Activated naive CD8-positive, alpha-beta T cell treated with anti-CD3 and anti-CD28 coated beads, Interleukin-2, amount 10 ng/mL, durations not matched to agents 7 days and 5 days (primary cell): ENCODE results near the gene MRPL54. TPM values are rescaled to one million over a fixed set of nuclear protein-coding genes. Genes with fewer than 3 reads are reported as not detected.
"Not testable (repeated sequence)": the region's sequence is repeated elsewhere in the genome, so short reads cannot be mapped to it uniquely, and the experiment has no call there.

Source experiments
- ATAC-seq: fragments of 150-1000 bp; cut with Tn5 transposase; one replicate; pipeline ENCODE4 v1.10.0; 2021; ENCODE audit warnings: low read depth, moderate library complexity
- POLR2A ChIA-PET: fragments of 350-600 bp; sonication (Branson Sonifier 250); formaldehyde crosslinking; loops from one replicate; lab custom pipeline; 2021; ENCODE audit warnings: antibody characterized with exemption; lab: Charles Lee
- DNase-seq: peaks from one replicate; pipeline ENCODE4 v3.0.0; 2021
- H3K27ac Mint-ChIP-seq: one replicate; pipeline ENCODE4 v1.8.0; 2022; ENCODE audit warnings: mild to moderate bottlenecking, mixed read lengths
- H3K27me3 Mint-ChIP-seq: one replicate; pipeline ENCODE4 v1.8.0; 2022; ENCODE audit warnings: mild to moderate bottlenecking, moderate library complexity, mixed read lengths
- H3K36me3 Mint-ChIP-seq: one replicate; pipeline ENCODE4 v1.8.0; 2021; ENCODE audit warnings: mild to moderate bottlenecking, mixed read lengths
- H3K4me1 Mint-ChIP-seq: one replicate; pipeline ENCODE4 v1.8.0; 2021; ENCODE audit warnings: mixed read lengths
- H3K4me3 Mint-ChIP-seq: one replicate; pipeline ENCODE4 v1.8.0; 2022; ENCODE audit warnings: mild to moderate bottlenecking, moderate library complexity, mixed read lengths
- H3K9me3 Mint-ChIP-seq: one replicate; pipeline ENCODE4 v1.8.0; 2021; ENCODE audit warnings: mixed read lengths
- total RNA-seq, 2 experiments: library from RNA; stranded (reverse); gene quantifications; one replicate each; pipeline ENCODE4 v1.2.3, GENCODE V29; 2021

Gene MRPL54
- total RNA-seq, 2 experiments from 2014 or later: 68.9 to 73.9 TPM

DNA sequence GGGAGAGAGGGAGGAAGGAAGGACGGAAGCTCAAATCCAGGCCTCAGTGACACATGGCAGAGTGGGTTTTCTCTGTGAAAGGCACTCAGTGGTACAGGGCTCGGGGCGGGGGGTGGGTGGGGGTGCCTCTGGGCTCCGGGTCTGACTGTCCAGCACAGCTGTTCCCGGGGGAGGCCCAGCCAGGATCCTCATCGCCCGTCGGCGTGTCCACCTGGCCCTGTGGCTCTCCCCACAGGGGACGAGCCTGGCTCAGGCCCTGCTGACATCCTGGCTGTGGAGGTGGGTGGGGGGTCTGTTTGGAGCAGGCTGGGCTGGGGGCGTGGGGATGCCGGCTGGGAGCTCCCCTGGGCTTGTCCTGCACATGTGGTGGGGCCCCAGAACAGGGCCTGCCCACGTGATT is 41.9 kb downstream of the MRPL54 start:
- Mint-ChIP-seq H3K4me3 (no peak overlapping the region), H3K9me3 (peaks cover 2% of the 10 kb centered on the region), H3K4me1 (peaks cover 23% of the 10 kb centered on the region), H3K27me3 (no peaks in the 10 kb centered on the region), H3K36me3 (no peaks in the 10 kb centered on the region), H3K27ac (no peak overlapping the region)
- POLR2A ChIA-PET: interaction anchor here (1.7 kb wide), 1 partner anchor 8 kb away, joined by 6 read pairs; no protein-coding TSS in a partner anchor
- DNase-seq: no peak
- ATAC-seq: no peak

DNA sequence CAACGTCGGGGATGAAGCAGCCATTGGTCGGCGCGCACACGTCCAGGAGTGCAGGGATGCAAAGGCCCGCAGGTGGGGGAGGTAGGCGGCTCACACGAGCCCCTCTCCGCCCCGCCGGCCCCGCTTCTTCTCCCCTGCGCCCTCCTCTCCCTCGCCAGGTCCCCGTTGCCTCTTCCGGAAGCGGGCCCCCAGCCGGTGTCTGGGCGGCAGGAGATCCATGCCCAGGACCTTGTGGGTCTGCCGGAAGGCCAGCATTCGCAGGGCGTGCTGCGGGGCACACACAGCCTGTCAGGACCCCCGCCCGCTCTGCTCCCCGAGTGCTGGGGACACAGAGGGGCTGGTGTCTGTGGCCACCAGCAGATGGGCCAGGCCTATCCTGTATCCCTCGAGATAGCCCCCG is 43.4 kb downstream of the MRPL54 start:
- no peak overlapping the region for H3K4me3 Mint-ChIP-seq
- H3K4me1 Mint-ChIP-seq: peaks cover 19% of the 10 kb centered on the region
- no peaks in the 10 kb centered on the region for H3K36me3 Mint-ChIP-seq
- H3K27me3 Mint-ChIP-seq: no peaks in the 10 kb centered on the region
- ATAC-seq: no peak
- H3K9me3 Mint-ChIP-seq: peaks cover 2% of the 10 kb centered on the region
- no peak overlapping the region for H3K27ac Mint-ChIP-seq
- DNase-seq: no peak
- POLR2A ChIA-PET: no interaction called here

DNA sequence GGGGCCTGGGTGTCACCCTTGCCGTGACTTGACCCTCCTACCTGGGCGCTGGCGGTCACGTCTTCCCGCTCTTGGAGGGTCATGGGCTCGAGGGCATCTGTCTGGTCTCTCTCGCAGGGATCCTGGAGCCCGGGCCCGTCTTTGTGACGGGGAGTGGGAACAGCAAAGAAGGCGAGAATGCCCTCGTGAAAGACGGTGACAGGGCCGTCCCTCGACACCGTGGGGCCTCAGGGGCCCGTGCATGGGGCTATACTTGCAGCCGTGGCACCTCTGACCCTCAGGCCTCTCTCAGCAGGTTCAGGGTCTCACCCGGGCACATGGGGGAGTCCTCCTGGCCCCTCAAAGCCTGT is 44.6 kb downstream of the MRPL54 start:
- H3K4me3 Mint-ChIP-seq: no peak overlapping the region
- no peak for DNase-seq
- H3K27me3 Mint-ChIP-seq: no peaks in the 10 kb centered on the region
- H3K27ac Mint-ChIP-seq: no peak overlapping the region
- peaks cover 14% of the 10 kb centered on the region for H3K4me1 Mint-ChIP-seq
- ATAC-seq: no peak
- H3K9me3 Mint-ChIP-seq: peaks cover 2% of the 10 kb centered on the region
- POLR2A ChIA-PET: no interaction called here
- no peaks in the 10 kb centered on the region for H3K36me3 Mint-ChIP-seq

DNA sequence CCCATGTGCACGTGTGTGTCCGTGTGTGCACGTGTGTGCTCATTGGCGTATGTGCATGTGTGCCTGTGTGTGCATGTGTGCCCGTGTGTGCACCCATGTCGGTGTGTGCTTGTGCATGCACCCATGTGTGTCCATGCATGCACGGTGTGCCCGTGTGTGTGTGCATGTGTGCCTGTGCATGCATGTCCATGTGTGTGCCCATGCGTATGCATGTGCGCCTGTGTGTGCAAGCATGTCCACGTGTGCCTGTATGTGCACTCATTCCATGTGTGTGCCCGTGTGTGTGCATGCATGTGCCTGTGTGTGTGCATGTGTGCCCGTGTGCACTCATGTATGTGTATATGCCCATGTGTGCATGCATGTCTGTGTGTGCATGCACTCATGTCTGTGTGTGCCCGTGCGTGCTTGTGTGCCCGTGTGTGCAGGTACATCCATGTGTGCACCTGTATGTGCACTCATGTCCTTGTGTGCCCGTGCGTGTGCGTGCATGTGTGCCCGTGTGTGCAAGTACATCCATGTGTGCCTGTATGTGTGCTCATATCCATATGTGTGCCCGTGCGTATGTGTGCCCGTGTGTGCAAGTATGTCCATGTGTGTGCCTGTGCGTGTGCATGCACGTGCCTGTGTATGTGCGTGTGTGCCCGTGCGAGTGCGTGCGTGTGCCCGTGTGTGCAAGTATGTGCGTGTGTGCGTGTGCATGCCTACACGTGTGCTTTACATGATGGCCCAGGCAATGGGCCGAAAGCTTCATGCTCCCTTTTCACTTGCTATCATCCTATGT is 45.3 kb downstream of the MRPL54 start:
- POLR2A ChIA-PET: interaction anchor here (1.0 kb wide), 1 partner anchor 45 kb away, joined by 3 read pairs; no protein-coding TSS in a partner anchor
- Mint-ChIP-seq H3K27ac (no peak overlapping the region), H3K9me3 (peaks cover 2% of the 10 kb centered on the region), H3K4me3 (no peak overlapping the region), H3K4me1 (peaks cover 21% of the 10 kb centered on the region), H3K27me3 (no peaks in the 10 kb centered on the region), H3K36me3 (no peaks in the 10 kb centered on the region)
- no peak for ATAC-seq
- no peak for DNase-seq

DNA sequence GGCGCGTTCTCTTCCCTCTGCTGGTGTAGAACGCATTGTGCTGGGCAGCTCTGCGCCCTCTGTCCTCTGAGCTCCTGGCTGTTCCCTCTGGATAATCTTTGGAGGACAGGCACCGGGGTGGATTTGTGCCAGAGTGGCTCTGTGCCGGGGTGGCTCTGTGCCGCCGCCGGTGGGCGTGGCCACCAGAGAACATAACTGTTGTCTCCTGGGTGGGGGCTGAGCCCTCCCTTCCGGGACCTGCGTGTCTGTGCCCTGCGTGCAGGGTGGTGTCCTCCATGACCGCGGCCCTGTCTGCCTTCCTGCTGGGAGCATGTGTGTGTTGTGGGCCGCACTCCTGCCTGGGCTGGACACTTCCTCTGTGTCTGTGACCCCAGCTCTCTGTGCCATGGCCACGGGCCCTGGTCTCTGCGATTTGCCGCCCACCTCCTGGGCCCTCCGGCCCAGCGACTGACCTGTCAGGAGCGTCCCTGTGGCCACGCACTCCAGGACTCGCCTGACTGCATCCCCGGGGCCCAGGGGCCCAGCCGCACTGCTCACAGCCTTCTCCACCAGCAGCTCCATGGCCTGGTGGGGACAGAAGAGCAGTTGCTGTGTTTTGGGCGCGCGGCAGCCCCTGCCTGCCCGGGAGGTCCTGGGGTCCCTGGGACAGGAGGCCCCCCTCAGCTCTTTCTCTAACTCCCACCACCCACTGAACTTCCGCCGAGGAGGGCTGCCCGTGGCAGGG is 46.1 kb downstream of the MRPL54 start:
- POLR2A ChIA-PET: interaction anchor here (1.0 kb wide), 1 partner anchor 46 kb away, joined by 3 read pairs; no protein-coding TSS in a partner anchor
- Mint-ChIP-seq H3K4me3 (no peak overlapping the region), H3K36me3 (no peaks in the 10 kb centered on the region), H3K4me1 (peaks cover 24% of the 10 kb centered on the region), H3K9me3 (peaks cover 2% of the 10 kb centered on the region), H3K27me3 (no peaks in the 10 kb centered on the region), H3K27ac (no peak overlapping the region)
- no peak for DNase-seq
- ATAC-seq: no peak

DNA sequence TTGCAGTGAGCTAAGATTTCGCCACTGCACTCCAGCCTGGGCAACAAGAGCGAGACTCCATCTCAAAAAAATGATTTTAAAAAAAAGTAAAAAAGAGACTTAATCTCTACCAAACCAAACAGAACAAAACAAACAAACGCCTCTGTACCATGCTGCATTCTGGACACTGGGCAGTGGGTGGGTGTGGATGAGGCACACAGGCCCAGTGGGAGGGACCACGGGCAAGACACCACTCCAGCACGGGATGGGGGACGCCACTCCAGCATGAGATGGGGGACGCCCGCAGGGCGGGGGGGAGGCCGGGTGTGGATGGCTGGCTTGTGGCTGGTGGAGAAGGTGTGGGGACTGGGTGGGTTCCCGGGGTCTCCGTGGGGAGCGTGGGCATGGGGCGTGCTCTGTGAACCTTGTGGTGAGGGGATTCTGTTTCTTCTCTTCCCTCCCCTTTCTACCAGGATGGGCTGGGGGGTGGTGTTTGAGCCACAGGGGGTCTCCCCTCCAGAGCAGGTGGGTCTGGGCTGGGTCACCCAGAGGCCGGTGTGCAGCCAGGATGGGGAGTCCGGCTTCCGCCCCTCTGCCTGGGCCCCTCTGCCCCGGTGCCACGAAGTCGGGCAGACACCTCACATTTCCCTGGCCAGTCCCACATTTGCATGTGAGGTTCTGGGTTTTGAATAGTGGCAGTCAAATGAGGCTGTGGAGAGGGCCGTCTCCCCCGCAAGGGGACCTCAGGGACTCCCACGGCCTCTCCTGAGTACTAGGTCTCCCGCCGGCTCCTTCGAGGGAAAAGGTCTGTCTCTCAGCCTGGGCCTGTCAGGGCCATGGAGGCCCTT is 47.6 kb downstream of the MRPL54 start:
- DNase-seq (no peak), ATAC-seq (no peak)
- Mint-ChIP-seq H3K4me3 (no peak overlapping the region), H3K9me3 (peaks cover 2% of the 10 kb centered on the region), H3K36me3 (peaks cover 2% of the 10 kb centered on the region), H3K27ac (no peak overlapping the region), H3K27me3 (no peaks in the 10 kb centered on the region), H3K4me1 (peaks cover 33% of the 10 kb centered on the region)
- POLR2A ChIA-PET: no interaction called here

DNA sequence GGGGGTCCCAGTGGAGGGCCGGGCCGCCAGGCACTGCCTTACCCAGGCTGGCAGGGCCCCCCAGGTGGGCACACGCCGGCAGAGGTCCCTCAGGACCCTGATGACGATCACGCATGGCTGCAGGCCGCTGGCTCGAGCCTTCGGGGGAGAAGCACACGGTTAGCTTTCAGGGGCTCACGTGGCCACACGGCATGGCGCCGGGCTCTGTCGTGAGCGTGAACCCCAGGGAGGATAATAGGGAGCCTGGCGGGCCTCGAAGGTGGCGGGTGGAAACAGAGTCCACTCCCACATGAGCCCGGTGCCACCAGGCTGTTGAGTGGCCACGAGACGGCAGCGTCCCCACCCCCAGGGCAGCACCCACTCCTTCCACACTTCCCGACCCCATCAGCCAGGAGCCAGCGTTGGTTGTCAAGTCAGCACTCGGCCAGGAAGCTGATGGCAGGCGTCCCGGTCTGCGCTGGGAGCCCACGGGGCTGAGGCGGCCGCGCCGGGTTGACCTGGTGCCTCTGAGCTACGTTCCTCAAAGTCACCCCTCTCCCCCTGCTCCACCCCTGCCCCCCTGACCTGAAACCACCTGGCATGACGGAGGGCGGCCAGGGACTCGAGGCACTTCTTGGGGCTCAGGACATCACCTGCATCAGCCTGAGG is 48.4 kb downstream of the MRPL54 start:
- POLR2A ChIA-PET: interaction anchor here (2.8 kb wide), 1 partner anchor 49 kb away, joined by 47 read pairs; the partner anchor contains the start of genes APBA3 and MRPL54
- H3K27ac Mint-ChIP-seq: no peak overlapping the region
- ATAC-seq: no peak
- H3K36me3 Mint-ChIP-seq: peaks cover 2% of the 10 kb centered on the region
- no peak for DNase-seq
- H3K4me3 Mint-ChIP-seq: no peak overlapping the region
- no peaks in the 10 kb centered on the region for H3K27me3 Mint-ChIP-seq
- peaks cover 31% of the 10 kb centered on the region for H3K4me1 Mint-ChIP-seq
- peaks cover 2% of the 10 kb centered on the region for H3K9me3 Mint-ChIP-seq

DNA sequence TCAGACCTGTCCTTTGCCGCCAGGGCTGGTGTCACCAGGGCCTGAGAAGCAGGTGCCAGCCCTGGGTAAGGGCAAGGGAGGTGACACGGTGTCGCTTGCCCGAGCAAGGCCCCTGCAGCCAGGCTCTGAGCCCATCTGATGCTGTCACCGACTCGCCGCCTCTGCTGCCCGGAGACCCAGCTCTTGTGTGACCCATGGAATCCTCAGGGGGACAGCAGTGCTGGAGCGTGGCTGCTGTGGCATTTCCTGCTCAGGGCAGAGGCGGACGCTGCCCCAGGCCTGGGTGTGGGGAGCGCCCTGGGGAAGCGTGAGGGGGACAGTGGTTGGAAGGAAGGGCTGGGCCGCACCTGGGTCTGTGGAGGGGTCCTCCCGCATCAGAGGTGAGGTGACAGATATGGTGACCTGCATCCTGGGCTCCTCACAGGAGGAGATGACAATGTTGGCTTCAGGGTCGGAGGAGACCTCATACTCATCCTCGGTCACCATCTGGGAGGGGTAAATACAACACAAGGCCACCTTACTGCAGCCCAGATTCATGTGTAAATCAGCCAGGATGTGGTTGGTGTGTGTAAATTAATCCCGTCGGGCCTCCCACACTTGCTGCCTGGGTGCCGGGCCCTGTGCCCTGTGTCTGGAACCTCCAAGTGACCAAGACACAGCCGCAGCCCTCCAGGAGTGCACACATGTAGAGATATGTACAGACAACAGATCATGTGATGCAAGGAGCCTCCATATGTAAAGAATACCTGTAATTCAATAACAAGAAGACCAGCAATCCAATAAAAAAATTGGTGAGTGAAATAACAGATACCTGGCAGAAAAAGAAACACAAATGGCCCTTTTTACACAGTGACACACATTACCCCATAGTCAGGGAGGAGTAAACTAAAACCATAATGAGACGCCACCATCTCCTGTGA is 51.3 kb downstream of the MRPL54 start:
- H3K4me1 Mint-ChIP-seq: peaks cover 31% of the 10 kb centered on the region
- no peaks in the 10 kb centered on the region for H3K27me3 Mint-ChIP-seq
- DNase-seq (no peak), ATAC-seq (no peak)
- peak overlapping the region; percentile 92 for H3K27ac Mint-ChIP-seq
- H3K4me3 Mint-ChIP-seq: peak overlapping the region; percentile 42
- POLR2A ChIA-PET: interaction anchor here (1.3 to 3.0 kb wide), 5 partner anchors 8 to 52 kb away, joined by 4 to 47 read pairs (median 8); partner anchors contain the start of genes APBA3 and MRPL54
- no peaks in the 10 kb centered on the region for H3K9me3 Mint-ChIP-seq
- peaks cover 2% of the 10 kb centered on the region for H3K36me3 Mint-ChIP-seq

DNA sequence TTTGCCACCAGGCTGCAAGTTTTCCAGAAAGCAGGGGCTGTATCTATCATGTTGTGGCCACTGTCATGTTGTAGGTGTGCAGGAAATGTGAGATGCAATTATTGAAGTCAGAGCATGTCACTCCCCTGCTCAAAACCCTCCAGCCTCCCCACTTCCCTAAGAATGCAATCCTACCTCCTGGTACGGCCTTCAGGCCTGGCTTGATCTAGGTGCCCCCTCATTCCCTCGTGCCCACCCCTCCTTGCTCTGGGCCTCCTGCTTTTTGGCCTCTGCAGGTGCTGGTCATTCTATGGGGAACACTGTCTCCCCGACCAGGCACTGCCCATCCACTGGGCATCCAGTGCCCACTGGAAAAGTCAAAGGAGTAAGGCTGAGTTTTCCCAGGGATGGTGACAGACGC is 52.2 kb downstream of the MRPL54 start:
- H3K27me3 Mint-ChIP-seq: no peaks in the 10 kb centered on the region
- peaks cover 31% of the 10 kb centered on the region for H3K4me1 Mint-ChIP-seq
- no peak for ATAC-seq
- H3K36me3 Mint-ChIP-seq: peaks cover 2% of the 10 kb centered on the region
- H3K27ac Mint-ChIP-seq: peak overlapping the region; percentile 92
- POLR2A ChIA-PET: no interaction called here
- no peaks in the 10 kb centered on the region for H3K9me3 Mint-ChIP-seq
- no peak for DNase-seq
- H3K4me3 Mint-ChIP-seq: peak overlapping the region; percentile 61

DNA sequence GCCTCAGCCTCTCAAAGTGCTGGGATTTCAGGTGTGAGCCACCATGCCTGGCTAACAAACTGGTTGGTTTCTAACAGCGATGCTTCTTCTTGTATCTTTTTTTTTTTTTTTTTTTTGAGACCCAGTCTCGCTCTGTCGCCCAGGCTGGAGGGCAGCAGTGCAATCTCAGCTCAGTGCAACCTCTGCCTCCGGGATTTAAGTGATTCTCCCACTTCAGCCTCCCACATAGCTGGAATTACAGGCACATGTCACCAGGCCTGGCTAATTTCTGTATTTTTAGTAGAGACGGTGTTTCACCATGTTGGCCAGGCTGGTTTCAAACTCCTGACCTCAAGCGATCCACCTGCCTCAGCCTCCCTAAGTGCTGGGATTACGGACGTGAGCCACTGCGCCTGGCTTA is 53.7 kb downstream of the MRPL54 start:
- H3K4me3 Mint-ChIP-seq, POLR2A ChIA-PET, ATAC-seq, H3K27ac Mint-ChIP-seq, DNase-seq, H3K9me3 Mint-ChIP-seq, H3K36me3 Mint-ChIP-seq, H3K27me3 Mint-ChIP-seq: not testable (repeated sequence)
- peaks cover 33% of the 10 kb centered on the region for H3K4me1 Mint-ChIP-seq

DNA sequence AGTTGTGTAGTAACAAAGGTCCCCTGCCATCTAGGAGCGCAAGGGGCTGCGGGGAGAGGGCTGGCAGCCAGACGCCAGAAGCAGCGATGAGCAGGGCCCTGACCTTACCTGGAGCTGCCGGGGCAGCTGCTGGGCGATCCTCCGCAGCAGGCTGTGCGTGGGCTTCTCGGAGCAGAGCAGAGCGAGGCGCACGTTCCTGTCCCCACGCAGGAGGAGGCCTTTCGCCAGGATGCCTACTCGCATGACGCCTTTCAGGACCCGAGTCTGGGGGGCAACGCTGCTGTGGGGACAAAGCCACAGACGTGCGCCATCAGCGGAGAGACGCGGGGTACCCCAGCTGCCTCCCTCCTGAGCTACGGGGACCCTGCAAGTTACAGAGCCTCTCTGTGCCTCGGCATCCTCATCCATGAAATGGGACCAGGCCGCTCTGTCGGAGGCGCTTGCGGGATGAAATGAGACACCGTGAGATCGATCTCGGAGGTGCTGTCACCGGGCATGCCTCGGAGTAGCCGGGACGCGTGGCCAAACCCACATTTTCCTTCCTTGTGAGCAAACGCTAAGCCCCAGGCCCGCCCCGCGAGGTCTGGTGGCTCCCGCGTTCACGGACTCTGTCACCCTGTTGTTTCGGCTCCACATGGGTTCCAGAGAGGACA is 54.2 kb downstream of the MRPL54 start:
- H3K27me3 Mint-ChIP-seq: no peaks in the 10 kb centered on the region
- H3K4me1 Mint-ChIP-seq: peaks cover 34% of the 10 kb centered on the region
- POLR2A ChIA-PET: no interaction called here

More for the DNA sequence above, 54.2 kb downstream of the MRPL54 start:
- no peak for DNase-seq
- H3K9me3 Mint-ChIP-seq: no peaks in the 10 kb centered on the region
- ATAC-seq: no peak
- H3K36me3 Mint-ChIP-seq: peaks cover 2% of the 10 kb centered on the region
- H3K27ac Mint-ChIP-seq: no peak overlapping the region
- H3K4me3 Mint-ChIP-seq: no peak overlapping the region
